ENCODE data around the gene RBP7.
A peak's percentile ranks its signal among the peaks of the same experiment; 100 is the strongest.
"Not testable (repeated sequence)": the region's sequence is repeated elsewhere in the genome, so short reads cannot be mapped to it uniquely, and the experiment has no call there.

RBP7 gene

DNA sequence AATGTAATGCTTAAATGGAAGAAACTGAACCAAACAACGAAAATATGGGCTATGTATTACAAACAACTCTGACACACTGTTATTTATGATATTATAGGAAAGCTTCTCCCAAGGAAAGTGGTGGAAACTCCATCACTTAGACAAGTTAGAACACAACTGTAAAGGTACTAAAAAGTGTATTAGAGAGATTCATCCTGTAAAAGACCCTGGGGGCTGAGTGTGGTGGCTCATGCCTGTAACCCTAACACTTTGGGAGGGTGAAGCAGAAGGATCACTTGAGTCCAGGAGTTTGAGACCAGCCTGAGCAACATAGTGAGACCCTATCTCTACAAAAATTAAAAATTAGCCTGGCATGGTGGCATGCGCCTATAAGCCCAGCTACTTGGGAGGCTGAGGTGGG lies 28.3 kb downstream of the RBP7 start:
- TF ChIP-seq BHLHE40 (IDR thresholded peaks at IDR 0.05; ENCODE audit: borderline replicate concordance): no peak
- TF ChIP-seq FOXA1 (IDR thresholded peaks at IDR 0.05): no peak
- TF ChIP-seq FOXK2 (IDR thresholded peaks at IDR 0.05): no peak
- CTCF ChIA-PET: no interaction called here
- no peak for DNase-seq (ENCODE audit: extremely low spot score)
- POLR2A ChIA-PET: no interaction called here

DNA sequence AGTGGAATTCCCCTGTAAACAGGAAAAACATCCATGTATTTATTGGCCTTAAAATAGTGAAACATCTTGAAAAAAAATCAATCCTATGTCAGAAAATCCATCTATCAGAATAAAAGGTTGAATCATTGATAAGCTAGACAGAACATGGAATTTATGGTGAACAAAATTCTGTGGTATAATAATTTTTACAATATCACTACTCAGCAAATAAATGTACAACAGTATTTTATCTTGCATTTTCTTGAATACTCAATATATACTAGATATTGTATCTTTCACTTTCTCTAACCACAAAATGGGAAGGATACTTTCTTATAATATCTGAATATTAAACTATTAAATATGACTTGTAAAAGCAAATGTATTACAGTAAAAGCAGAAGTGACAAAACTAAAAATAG lies 30.0 kb downstream of the RBP7 start:
- ChIA-PET CTCF (interaction anchor here (0.6 kb wide), 1 partner anchor 61 kb away, joined by 4 read pairs; no protein-coding TSS in a partner anchor), POLR2A (no interaction called here)
- no peak for DNase-seq (ENCODE audit: extremely low spot score)
- TF ChIP-seq FOXA1 (IDR thresholded peaks at IDR 0.05) (no peak), SP1 (IDR thresholded peaks at IDR 0.05) (no peak), ELF4 (IDR thresholded peaks at IDR 0.05) (no peak), ZNF384 (IDR thresholded peaks at IDR 0.05) (no peak), CTBP1 (IDR thresholded peaks at IDR 0.05; ENCODE audit: borderline replicate concordance) (no peak), HDGF (IDR thresholded peaks at IDR 0.05; ENCODE audit: borderline replicate concordance) (no peak), ARNT (IDR thresholded peaks at IDR 0.05) (no peak), NFRKB (IDR thresholded peaks at IDR 0.05) (no peak), TARDBP (IDR thresholded peaks at IDR 0.05) (no peak), FOXM1 (IDR thresholded peaks at IDR 0.05; ENCODE audit: borderline replicate concordance) (no peak), FOXK2 (IDR thresholded peaks at IDR 0.05) (no peak), BHLHE40 (IDR thresholded peaks at IDR 0.05; ENCODE audit: borderline replicate concordance) (no peak), SUZ12 (IDR thresholded peaks at IDR 0.05) (no peak), LEF1 (IDR thresholded peaks at IDR 0.05; ENCODE audit: borderline replicate concordance) (no peak), L3MBTL2 (conservative IDR thresholded peaks at IDR 0.05) (no peak)
- TF ChIP-seq, protein P1, sequence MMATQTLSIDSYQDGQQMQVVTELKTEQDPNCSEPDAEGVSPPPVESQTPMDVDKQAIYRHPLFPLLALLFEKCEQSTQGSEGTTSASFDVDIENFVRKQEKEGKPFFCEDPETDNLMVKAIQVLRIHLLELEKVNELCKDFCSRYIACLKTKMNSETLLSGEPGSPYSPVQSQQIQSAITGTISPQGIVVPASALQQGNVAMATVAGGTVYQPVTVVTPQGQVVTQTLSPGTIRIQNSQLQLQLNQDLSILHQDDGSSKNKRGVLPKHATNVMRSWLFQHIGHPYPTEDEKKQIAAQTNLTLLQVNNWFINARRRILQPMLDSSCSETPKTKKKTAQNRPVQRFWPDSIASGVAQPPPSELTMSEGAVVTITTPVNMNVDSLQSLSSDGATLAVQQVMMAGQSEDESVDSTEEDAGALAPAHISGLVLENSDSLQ (IDR thresholded peaks at IDR 0.05): no peak

DNA sequence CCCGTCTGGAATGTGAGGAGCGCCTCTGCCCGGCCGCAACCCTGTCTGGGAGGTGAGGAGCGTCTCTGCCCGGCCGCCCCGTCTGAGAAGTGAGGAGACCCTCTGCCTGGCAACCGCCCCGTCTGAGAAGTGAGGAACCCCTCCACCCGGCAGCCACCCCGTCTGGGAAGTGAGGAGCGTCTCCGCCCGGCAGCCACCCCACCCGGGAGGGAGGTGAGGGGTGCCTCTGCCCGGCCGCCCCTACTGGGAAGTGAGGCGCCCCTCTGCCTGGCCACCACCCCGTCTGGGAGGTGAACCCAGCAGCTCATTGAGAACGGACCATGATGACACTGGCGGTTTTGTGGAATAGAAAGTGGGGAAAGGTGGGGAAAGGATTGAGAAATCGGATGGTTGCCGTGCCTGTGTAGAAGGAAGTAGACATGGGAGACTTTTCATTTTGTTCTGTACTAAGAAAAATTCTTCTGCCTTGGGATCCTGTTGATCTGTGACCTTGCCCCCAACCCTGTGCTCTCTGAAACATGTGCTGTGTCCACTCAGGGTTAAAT lies 32.0 kb downstream of the RBP7 start:
- POLR2A ChIA-PET; DNase-seq (ENCODE audit: extremely low spot score); CTCF ChIA-PET: not testable (repeated sequence)

DNA sequence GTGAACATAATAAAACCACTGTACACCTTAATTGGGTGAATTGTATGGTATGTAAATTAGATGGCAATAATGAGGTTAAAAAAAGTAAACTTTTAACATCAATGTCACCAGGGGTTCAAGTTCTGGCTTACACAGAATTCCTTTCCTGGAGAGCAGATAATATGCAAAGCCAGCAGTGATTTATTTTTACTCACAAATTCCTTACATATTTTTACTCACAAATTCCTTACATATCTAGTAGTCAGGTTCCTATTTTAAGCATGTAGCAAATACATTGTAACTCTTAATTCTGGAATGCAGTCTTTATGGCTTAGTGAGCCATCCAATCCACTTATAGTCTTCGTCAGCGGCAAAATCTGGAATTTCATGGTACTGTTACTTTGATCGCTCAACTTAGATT lies 34.4 kb downstream of the RBP7 start:
- TF ChIP-seq HDGF (IDR thresholded peaks at IDR 0.05; ENCODE audit: borderline replicate concordance): no peak
- no peak for TF ChIP-seq TARDBP (IDR thresholded peaks at IDR 0.05)
- no peak for TF ChIP-seq ELF4 (IDR thresholded peaks at IDR 0.05)
- ChIA-PET CTCF (no interaction called here), POLR2A (no interaction called here)
- DNase-seq (ENCODE audit: extremely low spot score): no peak

DNA sequence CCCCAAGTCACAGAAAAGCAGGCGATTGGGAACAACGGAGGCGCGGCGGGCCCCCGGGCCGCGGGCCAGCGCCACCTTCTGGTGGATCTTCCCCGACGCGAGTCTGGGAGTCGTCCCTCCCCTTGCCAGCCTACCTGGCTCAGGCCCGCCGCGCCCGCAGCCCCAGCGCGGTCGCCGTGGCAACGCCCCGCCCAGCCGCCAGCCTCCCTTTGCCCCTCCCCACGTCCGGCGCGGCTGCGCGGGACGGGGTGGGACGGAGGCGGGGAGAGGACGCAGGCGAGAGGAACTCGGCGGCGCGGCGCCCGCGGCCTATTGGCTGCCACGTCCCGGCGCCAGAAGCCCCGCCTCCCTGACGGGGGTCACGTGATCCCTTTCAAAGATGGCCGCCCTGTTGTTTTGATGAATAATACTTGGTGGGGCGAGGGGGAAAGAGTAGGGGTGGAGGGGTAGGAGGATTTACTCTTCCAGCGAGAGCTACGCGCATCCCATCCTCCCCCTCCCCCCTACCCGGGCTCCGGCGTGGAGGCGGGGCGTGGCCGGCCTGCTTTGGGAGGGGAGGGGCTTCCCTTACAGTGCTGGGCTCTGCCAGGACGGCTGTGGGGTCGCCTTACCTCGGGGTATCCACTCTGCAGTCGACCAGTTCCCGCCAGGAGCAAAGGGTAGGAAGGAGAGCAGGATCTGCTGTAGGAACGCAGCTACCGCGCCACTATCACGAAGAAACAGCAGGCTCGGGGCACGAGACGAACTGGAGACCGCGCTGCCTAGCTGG lies 35.7 kb downstream of the RBP7 start, which contains the start of gene UBE4B:
Gene UBE4B, plus strand, starts transcription at position 369 of the 769 bp plus-strand sequence. CDS start 713 bp downstream, outside the sequence.
- CTCF ChIA-PET: interaction anchor here (0.5 to 1.1 kb wide), 3 partner anchors 14 to 86 kb away, joined by 3 read pairs; no protein-coding TSS in a partner anchor
- peak; percentile 97 for DNase-seq (ENCODE audit: extremely low spot score)
- TF ChIP-seq BHLHE40 (IDR thresholded peaks at IDR 0.05; ENCODE audit: borderline replicate concordance) (no peak), ARNT (IDR thresholded peaks at IDR 0.05) (no peak), NFRKB (IDR thresholded peaks at IDR 0.05) (no peak), FOXA1 (IDR thresholded peaks at IDR 0.05) (no peak), ELF4 (IDR thresholded peaks at IDR 0.05) (no peak), FOXM1 (IDR thresholded peaks at IDR 0.05; ENCODE audit: borderline replicate concordance) (no peak; the same call in 1 of the 2 replicates), CTBP1 (IDR thresholded peaks at IDR 0.05; ENCODE audit: borderline replicate concordance) (no peak), ZNF384 (IDR thresholded peaks at IDR 0.05) (no peak), SP1 (IDR thresholded peaks at IDR 0.05) (no peak), LEF1 (IDR thresholded peaks at IDR 0.05; ENCODE audit: borderline replicate concordance) (no peak), SUZ12 (IDR thresholded peaks at IDR 0.05) (no peak), L3MBTL2 (conservative IDR thresholded peaks at IDR 0.05) (no peak), FOXK2 (IDR thresholded peaks at IDR 0.05) (no peak), HDGF (IDR thresholded peaks at IDR 0.05; ENCODE audit: borderline replicate concordance) (no peak), TARDBP (IDR thresholded peaks at IDR 0.05) (no peak)
- TF ChIP-seq, protein P1 (IDR thresholded peaks at IDR 0.05): no peak
- POLR2A ChIA-PET: interaction anchor here (1.2 to 3.1 kb wide), 4 partner anchors 24 to 92 kb away, joined by 3 to 38 read pairs (median 4); partner anchors contain the start of genes LZIC and NMNAT1

DNA sequence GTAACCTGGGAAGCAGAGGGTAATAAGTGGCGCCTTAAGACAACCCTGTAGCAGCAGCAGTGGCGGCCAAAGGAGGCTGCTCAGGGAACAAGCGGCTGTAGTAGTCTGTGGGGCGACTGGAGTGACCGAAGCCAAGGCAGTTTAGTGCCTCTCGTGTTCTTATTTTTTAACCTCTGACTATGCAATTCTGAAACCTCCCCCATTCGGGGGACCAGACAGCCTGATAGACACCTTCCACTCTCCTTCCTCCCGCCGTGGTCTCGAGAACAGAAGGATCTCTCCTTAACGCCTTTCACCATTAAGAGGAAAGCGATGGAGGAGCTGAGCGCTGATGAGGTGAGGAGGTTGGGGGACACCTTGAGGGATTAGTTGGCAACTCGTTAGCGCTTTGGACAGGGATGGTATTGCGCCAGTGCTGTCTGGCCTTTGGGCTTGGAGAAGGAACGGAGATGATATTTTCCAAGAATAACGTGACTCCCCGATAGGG lies 36.4 kb downstream of the RBP7 start:
- CTCF ChIA-PET: interaction anchor here (0.5 to 1.8 kb wide), 5 partner anchors 9 to 86 kb away, joined by 3 to 5 read pairs (median 3); no protein-coding TSS in a partner anchor
- no peak for DNase-seq (ENCODE audit: extremely low spot score)
- POLR2A ChIA-PET: interaction anchor here (0.9 to 3.1 kb wide), 6 partner anchors 22 to 92 kb away, joined by 3 to 38 read pairs (median 3); partner anchors contain the start of genes LZIC and NMNAT1
- TF ChIP-seq LEF1 (IDR thresholded peaks at IDR 0.05; ENCODE audit: borderline replicate concordance) (no peak), SP1 (IDR thresholded peaks at IDR 0.05) (no peak), ZNF384 (IDR thresholded peaks at IDR 0.05) (no peak), ELF4 (IDR thresholded peaks at IDR 0.05) (no peak), TARDBP (IDR thresholded peaks at IDR 0.05) (no peak), NFRKB (IDR thresholded peaks at IDR 0.05) (no peak), ARNT (IDR thresholded peaks at IDR 0.05) (no peak), BHLHE40 (IDR thresholded peaks at IDR 0.05; ENCODE audit: borderline replicate concordance) (no peak), FOXM1 (IDR thresholded peaks at IDR 0.05; ENCODE audit: borderline replicate concordance) (no peak), HDGF (IDR thresholded peaks at IDR 0.05; ENCODE audit: borderline replicate concordance) (no peak), L3MBTL2 (conservative IDR thresholded peaks at IDR 0.05) (no peak), CTBP1 (IDR thresholded peaks at IDR 0.05; ENCODE audit: borderline replicate concordance) (no peak), FOXK2 (IDR thresholded peaks at IDR 0.05) (no peak), FOXA1 (IDR thresholded peaks at IDR 0.05) (no peak), SUZ12 (IDR thresholded peaks at IDR 0.05) (no peak)
- TF ChIP-seq, protein P1 (IDR thresholded peaks at IDR 0.05): no peak
